MM.1S (cell line): ENCODE data around the gene LRP5.

Experiments used
- EZH2 ChIP-seq: fragments of 300-600 bp; sonication (generic); optimal IDR thresholded peaks from 2 replicates; pipeline ENCODE3; 2017; ENCODE audit warnings: low read depth, mild to moderate bottlenecking, antibody characterized with exemption, low read length, mixed read lengths
- EZH2phosphoT487 ChIP-seq: fragments of 300-600 bp; sonication (generic); IDR thresholded peaks from 2 replicates; pipeline ENCODE4 v1.6.1; 2018; ENCODE audit warnings: antibody characterized with exemption, low read length
- TF ChIP-seq, protein P1 (sequence below): fragments of 300-600 bp; sonication (generic); IDR thresholded peaks from 2 replicates; pipeline ENCODE4 v1.5.1; 2016; ENCODE audit warnings: antibody characterized with exemption, low read length, mixed read lengths

DNA sequence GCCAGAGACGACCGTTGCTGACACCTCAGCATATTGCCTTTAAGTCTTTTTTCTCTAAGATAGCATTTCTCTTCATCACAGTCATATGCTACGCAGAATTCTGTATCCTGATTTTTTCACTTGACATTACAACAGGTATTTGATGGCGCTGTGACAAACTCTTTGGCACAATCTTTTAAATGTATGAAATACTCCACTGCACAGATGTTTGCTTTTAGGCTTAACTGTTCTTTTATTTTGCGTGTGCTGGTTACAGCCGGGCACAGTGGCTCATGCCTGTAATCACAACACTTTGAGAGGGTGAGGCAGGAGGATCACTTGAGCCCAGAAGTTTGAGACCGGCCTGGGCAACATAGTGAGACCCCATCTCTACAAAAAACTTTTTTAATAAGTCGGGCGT is 96.1 kb downstream of the LRP5 start:
- TF ChIP-seq, protein P1, sequence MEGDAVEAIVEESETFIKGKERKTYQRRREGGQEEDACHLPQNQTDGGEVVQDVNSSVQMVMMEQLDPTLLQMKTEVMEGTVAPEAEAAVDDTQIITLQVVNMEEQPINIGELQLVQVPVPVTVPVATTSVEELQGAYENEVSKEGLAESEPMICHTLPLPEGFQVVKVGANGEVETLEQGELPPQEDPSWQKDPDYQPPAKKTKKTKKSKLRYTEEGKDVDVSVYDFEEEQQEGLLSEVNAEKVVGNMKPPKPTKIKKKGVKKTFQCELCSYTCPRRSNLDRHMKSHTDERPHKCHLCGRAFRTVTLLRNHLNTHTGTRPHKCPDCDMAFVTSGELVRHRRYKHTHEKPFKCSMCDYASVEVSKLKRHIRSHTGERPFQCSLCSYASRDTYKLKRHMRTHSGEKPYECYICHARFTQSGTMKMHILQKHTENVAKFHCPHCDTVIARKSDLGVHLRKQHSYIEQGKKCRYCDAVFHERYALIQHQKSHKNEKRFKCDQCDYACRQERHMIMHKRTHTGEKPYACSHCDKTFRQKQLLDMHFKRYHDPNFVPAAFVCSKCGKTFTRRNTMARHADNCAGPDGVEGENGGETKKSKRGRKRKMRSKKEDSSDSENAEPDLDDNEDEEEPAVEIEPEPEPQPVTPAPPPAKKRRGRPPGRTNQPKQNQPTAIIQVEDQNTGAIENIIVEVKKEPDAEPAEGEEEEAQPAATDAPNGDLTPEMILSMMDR, result no peak
- TF ChIP-seq EZH2phosphoT487 (no peak), EZH2 (no peak)
